Thymus (tissue), 11 donors: ENCODE measurements around the gene TASOR2. TPM values are rescaled to one million over a fixed set of nuclear protein-coding genes. Genes with fewer than 3 reads are reported as not detected.

Experiments
- DNase-seq, 9 donors: peaks; one replicate each; pipeline ENCODE4 v3.0.0-alpha.2; 2013; ENCODE audit warnings: low spot score in 9 of 9, low read depth in 6 of 9, missing footprints in 1 of 9
- H3K27ac ChIP-seq, 2 donors: one replicate each; pipeline ENCODE4 v1.5.1; 2013; ENCODE audit warnings: control low read depth in 1 of 2, low read depth in 1 of 2, low read length in 1 of 2, mild to moderate bottlenecking in 1 of 2, moderate library complexity in 1 of 2
- H3K27me3 ChIP-seq, 2 donors: one replicate each; pipeline ENCODE4 v1.5.1; 2013; ENCODE audit warnings: low read length in 1 of 2; ENCODE audit not compliant: control insufficient read depth in 2 of 2, insufficient read depth in 1 of 2
- H3K36me3 ChIP-seq, 2 donors: one replicate each; pipeline ENCODE4 v1.5.1; 2013; ENCODE audit warnings: low read length in 1 of 2, mild to moderate bottlenecking in 1 of 2, moderate library complexity in 1 of 2; ENCODE audit not compliant: control insufficient read depth in 2 of 2, insufficient read depth in 2 of 2
- H3K4me1 ChIP-seq, 2 donors: one replicate each; pipeline ENCODE4 v1.5.1; 2013; ENCODE audit warnings: low read length in 2 of 2; ENCODE audit not compliant: control insufficient read depth in 2 of 2, insufficient read depth in 2 of 2
- H3K4me3 ChIP-seq, 2 donors: one replicate each; pipeline ENCODE4 v1.5.1; 2013; ENCODE audit warnings: low read length in 2 of 2, control low read depth in 1 of 2, mild to moderate bottlenecking in 1 of 2
- H3K9me3 ChIP-seq, 2 donors: one replicate each; pipeline ENCODE4 v1.5.1; 2013; ENCODE audit warnings: low read length in 1 of 2, mild to moderate bottlenecking in 1 of 2; ENCODE audit not compliant: control insufficient read depth in 2 of 2, insufficient read depth in 1 of 2
- WGBS: extraction: QIAGEN DNeasy Blood & Tissue Kit; methylation state at CpG from one replicate; pipeline ENCODE4 v1.1.7; 2013; 5-methylcytosine and 5-hydroxymethylcytosine counted together
- polyA plus RNA-seq: library from polyadenylated mRNA; stranded (reverse); fragments of 200-250 nt; gene quantifications from one replicate; pipeline ENCODE4 v1.2.3, GENCODE V29; 2013
- total RNA-seq: library from RNA; stranded (reverse); fragments of 120-200 nt; gene quantifications from one replicate; pipeline ENCODE4 v1.2.4, GENCODE V29; 2013
- donor health status: healthy.

The TASOR2 gene
- total and polyA plus RNA-seq, 2 donors = 19.2 to 41.6 TPM

GRCh38 chr10:5662708-5663579 lies 21.7 kb upstream of the TASOR2 start:
- H3K4me3 ChIP-seq = no peak overlapping the region
- H3K27me3 ChIP-seq = peaks cover 0 to 13% of the 10 kb centered on the region in 2 donors
- 74% methylated on average over 9 of the region's 9 CpGs for WGBS
- no peaks in the 10 kb centered on the region for H3K9me3 ChIP-seq
- no peak overlapping the region for H3K27ac ChIP-seq
- peaks cover 13 to 38% of the 10 kb centered on the region in 2 donors for H3K4me1 ChIP-seq
- H3K36me3 ChIP-seq = no peaks in the 10 kb centered on the region
- DNase-seq = no peak

GRCh38 chr10:5663692-5664427 lies 20.8 kb upstream of the TASOR2 start:
- H3K27ac ChIP-seq = no peak overlapping the region
- WGBS = 95% methylated on average over 12 of the region's 12 CpGs
- H3K9me3 ChIP-seq = no peaks in the 10 kb centered on the region
- H3K4me1 ChIP-seq = peaks cover 13 to 33% of the 10 kb centered on the region in 2 donors
- DNase-seq = no peak
- peaks cover 0 to 13% of the 10 kb centered on the region in 2 donors for H3K27me3 ChIP-seq
- H3K4me3 ChIP-seq = no peak overlapping the region
- H3K36me3 ChIP-seq = no peaks in the 10 kb centered on the region

DNA sequence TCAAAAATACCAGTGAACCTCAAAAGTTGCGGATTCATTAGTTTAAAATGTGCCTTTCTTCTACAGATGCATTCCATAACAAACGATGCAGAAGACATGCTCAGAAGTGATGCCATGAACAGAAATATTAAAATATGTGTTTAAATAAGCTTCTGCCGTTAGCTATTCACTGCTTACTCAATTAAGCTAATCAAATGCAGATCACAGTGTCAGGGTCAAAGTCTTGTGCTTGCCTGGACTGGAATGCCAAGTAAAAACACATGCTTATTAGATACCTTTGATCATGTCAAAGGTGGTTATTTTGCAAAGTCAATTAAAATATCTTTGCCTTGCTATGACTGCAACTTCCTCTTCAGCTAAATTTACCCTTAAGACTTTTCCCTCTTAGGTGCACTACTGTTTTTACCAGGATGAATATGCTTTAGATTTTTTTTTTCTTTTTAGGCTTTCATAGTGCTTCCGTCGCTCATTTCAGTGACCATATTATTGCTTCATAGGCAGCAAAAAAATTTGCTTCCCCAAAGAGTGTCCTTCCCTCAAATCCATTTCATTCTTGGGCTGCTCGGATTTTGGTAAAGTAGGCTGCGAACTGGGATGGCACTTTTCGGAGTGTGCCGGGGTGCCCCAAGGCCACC lies 19.1 kb upstream of the TASOR2 start:
- H3K36me3 ChIP-seq = no peaks in the 10 kb centered on the region
- H3K27ac ChIP-seq = peak overlapping the region in 1 of 2 donors; percentile 60
- WGBS = 29% methylated on average over 9 of the region's 9 CpGs
- DNase-seq = no peak
- peak overlapping the region; percentile 53 to 79 for H3K4me3 ChIP-seq
- H3K27me3 ChIP-seq = peaks cover 0 to 13% of the 10 kb centered on the region in 2 donors
- peaks cover 8 to 17% of the 10 kb centered on the region in 2 donors for H3K4me1 ChIP-seq
- H3K9me3 ChIP-seq = no peaks in the 10 kb centered on the region

DNA sequence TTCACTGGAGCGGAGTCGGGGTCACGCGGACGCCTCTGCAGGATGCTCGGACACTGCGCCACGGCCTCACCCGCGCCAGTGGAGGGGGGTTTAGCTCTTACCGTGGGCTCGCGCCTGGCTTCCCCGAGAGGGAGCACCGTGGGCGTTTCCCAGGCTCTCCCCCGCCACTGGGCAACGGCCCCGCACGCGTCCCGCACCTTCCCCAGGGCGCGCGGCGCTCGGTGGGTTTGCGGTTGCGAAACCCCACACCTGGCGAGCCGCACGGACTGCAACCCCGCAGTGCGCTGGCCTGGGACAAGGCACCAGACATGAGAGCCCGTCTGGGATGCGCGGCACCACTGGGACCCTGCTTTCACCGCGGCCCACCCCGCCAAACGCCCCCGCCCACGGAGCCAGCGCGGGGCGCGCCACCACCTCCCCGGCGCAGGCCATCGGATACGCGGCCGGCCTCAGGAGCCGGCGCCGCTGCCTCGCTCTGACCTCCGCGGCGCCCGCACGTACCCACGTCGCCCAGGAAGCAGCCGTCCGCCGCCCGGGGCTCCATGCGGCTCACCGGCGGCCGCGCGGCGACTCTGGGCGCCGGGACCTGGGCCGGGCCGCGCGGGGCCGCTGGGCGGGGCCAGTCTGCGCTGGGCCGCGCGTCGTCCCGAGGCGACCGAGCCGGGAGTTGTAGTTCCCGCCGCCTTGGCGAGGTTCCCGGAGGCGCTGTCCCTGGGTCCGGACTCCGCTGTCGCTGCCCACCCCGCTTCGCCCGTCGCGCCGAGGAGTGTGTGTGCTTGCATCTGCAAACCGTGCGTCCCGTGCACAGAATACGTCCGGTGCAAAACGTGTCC lies 18.4 kb upstream of the TASOR2 start, which contains the start of gene ASB13:
Gene ASB13, minus strand, starts transcription at position 588 of the 833 bp plus-strand sequence. Its CDS starts 44 bp downstream, at position 544.
- Histone ChIP-seq H3K9me3 (no peaks in the 10 kb centered on the region), H3K27ac (peak within 1 kb of the TSS in 1 of 2 donors; percentile 60), H3K4me1 (peaks cover 6 to 12% of the 10 kb centered on the region in 2 donors), H3K4me3 (peak within 1 kb of the TSS; percentile 53 to 79), H3K27me3 (peaks cover 0 to 13% of the 10 kb centered on the region in 2 donors), H3K36me3 (no peaks in the 10 kb centered on the region)
- WGBS = under 1% methylated on average over 112 of the region's 112 CpGs
- DNase-seq = peak in 1 of 9 donors; percentile 45

DNA sequence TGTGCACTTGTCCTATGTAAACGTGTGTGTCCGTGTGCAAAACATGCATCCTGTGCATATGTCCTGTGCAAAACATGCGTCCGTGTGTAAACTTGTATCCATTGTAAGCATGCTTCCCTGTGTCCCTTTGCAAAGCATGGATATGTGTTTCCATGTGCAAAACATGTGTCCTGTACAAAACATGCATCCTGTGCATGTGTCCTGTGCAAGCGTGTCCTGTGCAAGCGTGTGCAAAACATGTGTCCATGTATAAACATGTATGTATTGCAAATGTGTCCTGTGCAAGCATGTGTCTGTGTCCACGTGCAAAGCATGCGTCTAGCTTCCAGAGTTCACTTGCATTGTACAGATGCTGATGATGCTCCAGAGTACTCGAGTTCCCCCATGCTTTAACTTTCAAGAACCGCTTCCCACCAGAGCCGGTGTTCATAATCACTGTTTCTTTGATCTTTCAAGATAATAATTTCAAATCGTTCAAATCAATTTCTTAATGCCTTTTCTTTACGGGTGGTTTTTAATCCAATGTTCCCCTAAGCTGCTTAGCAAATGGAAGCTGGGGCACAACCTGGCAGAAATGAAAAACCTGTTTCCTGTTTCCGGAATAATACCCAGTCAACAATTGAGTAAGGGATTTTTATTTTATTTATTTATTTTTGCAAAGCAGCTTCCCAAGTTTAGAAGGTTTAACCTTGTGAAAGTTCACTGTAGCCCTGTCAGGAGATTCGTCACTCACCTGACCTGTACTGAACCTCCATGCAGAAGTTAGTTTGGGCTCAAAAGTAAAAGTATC lies 17.6 kb upstream of the TASOR2 start:
- Histone ChIP-seq H3K4me3 (peak overlapping the region; percentile 46 to 79), H3K27me3 (peaks cover 0 to 13% of the 10 kb centered on the region in 2 donors), H3K27ac (no peak overlapping the region), H3K4me1 (peaks cover 6 to 12% of the 10 kb centered on the region in 2 donors), H3K36me3 (no peaks in the 10 kb centered on the region), H3K9me3 (no peaks in the 10 kb centered on the region)
- DNase-seq = no peak
- 32% methylated on average over 15 of the region's 15 CpGs for WGBS

GRCh38 chr10:5668429-5668828 lies 16.2 kb upstream of the TASOR2 start:
- no peak overlapping the region for H3K27ac ChIP-seq
- peaks cover 6 to 12% of the 10 kb centered on the region in 2 donors for H3K4me1 ChIP-seq
- H3K9me3 ChIP-seq = peaks cover 0 to 1% of the 10 kb centered on the region in 2 donors
- no peak for DNase-seq
- no peak overlapping the region for H3K4me3 ChIP-seq
- H3K27me3 ChIP-seq = peaks cover 0 to 13% of the 10 kb centered on the region in 2 donors
- H3K36me3 ChIP-seq = no peaks in the 10 kb centered on the region
- WGBS = 97% methylated on average over 4 of the region's 4 CpGs

- H3K4me3 ChIP-seq = no peak overlapping the region
- peaks cover 0 to 13% of the 10 kb centered on the region in 2 donors for H3K27me3 ChIP-seq
- peaks cover 6 to 12% of the 10 kb centered on the region in 2 donors for H3K4me1 ChIP-seq
- no peak for DNase-seq
- 97% methylated on average over 1 of the region's 1 CpG for WGBS
- H3K9me3 ChIP-seq = peaks cover 1 to 3% of the 10 kb centered on the region in 2 donors
- H3K27ac ChIP-seq = no peak overlapping the region
- H3K36me3 ChIP-seq = no peaks in the 10 kb centered on the region
These were observed 15.0 kb upstream of the TASOR2 start for GRCh38 chr10:5669604-5670003.
